Activated naive CD4-positive, alpha-beta T cell treated with anti-CD3 and anti-CD28 coated beads, Interleukin-2, amount 50 U/mL, for 24 hours (primary cell): ENCODE results near the gene MRGPRG.
"Not testable (repeated sequence)": the region's sequence is repeated elsewhere in the genome, so short reads cannot be mapped to it uniquely, and the experiment has no call there.

ENCODE experiments used
- H3K27ac Mint-ChIP-seq: one replicate; pipeline ENCODE4 v1.8.0; 2021; ENCODE audit warnings: mild to moderate bottlenecking, mixed read lengths
- H3K27me3 Mint-ChIP-seq: one replicate; pipeline ENCODE4 v1.8.0; 2021; ENCODE audit warnings: mixed read lengths
- H3K36me3 Mint-ChIP-seq: one replicate; pipeline ENCODE4 v1.8.0; 2021; ENCODE audit warnings: mixed read lengths
- H3K4me1 Mint-ChIP-seq: one replicate; pipeline ENCODE4 v1.8.0; 2021; ENCODE audit warnings: mixed read lengths
- H3K4me3 Mint-ChIP-seq: one replicate; pipeline ENCODE4 v1.8.0; 2021; ENCODE audit warnings: mild to moderate bottlenecking, mixed read lengths
- H3K9me3 Mint-ChIP-seq: one replicate; pipeline ENCODE4 v1.8.0; 2021; ENCODE audit warnings: mixed read lengths

Gene MRGPRG

DNA sequence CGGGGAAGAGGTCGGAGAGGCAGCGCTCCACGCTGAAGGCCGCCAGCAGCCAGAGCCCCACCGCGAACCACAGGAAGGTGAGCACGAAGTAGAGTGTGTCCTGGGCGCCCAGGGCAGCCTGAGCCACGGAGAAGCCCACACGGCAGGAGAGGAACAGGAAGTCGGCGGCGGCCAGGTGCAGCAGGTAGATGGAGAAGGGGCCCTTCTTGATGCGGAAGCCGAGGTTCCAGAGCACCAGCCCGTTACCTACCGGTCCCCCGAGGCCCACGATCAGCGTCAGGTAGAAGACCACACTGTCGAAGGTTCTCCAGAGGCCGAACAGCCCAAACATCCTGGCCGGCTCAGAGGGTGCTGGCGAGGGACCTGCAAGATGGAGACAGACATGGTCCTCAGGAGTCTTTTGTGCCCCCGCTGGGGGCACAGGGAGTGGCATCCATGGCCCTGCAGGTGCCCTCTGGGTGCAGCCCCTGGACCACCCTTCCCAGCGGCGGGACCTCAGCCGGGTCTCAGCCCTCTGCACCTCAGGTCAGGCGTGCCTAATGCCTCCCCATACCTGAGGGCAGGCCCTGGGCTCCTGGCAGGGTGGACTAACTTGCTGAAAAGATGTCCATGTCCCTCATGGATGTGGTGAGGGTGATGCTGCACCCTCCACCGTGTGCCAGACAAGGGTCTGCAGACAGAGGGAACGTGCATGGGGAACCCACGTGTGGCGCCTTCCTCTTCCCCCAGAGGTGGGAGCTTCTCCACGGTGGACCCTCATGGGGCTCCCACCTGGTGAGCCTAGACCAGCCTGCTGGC lies at the start of gene MRGPRG:
Gene MRGPRG (minus strand): TSS at position 331 of the 798 bp plus-strand sequence. CDS start 0 bp downstream, at position 331.
- Mint-ChIP-seq H3K4me3 (no peak within 1 kb of the TSS), H3K27ac (no peak within 1 kb of the TSS), H3K27me3 (peaks cover 9% of the 10 kb centered on the region), H3K4me1 (peaks cover 14% of the 10 kb centered on the region), H3K36me3 (no peaks in the 10 kb centered on the region), H3K9me3 (no peaks in the 10 kb centered on the region)

DNA sequence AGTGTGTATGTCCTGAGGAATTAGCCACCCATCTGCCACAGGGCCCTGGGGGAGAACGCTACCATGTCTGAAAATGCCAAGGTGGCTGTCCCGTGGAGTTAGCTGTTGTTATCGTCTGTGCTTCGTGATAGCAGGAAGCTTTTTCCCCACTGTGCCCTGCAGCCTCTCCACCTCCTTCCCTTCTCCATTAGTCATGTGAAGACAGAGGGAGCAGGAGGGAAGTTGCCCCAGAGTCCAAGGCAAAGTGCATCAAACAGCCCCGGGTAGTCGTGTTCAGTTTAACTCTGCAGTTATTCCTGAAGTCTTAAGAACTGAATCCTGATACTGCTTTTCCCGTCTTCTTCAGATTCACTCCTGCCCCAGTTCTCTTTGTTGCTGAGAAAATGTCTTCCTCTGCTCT lies 43.9 kb upstream of the MRGPRG start:
- H3K4me1 Mint-ChIP-seq, H3K27ac Mint-ChIP-seq, H3K27me3 Mint-ChIP-seq, H3K4me3 Mint-ChIP-seq, H3K36me3 Mint-ChIP-seq, H3K9me3 Mint-ChIP-seq: not testable (repeated sequence)

DNA sequence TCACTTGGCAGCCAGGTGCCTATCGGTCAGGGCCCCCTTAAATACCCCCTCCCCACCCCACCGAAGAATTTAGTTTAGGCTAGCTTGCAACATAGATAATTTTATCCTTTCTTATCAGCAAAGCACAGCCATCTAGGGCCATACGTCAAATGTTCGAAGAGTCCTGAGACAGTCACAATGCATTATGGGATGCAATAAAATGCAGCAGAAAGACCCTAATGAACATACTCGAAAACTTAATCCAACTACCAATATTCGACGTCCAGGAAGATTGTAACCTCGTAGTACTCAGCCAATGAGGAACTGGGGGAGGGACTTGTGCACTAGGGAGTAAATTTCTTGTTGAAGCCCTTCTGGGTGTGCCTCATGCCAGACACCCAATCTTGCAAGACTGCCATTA lies 43.2 kb upstream of the MRGPRG start:
- not testable (repeated sequence) for H3K36me3 Mint-ChIP-seq, H3K4me1 Mint-ChIP-seq, H3K4me3 Mint-ChIP-seq, H3K27ac Mint-ChIP-seq, H3K9me3 Mint-ChIP-seq, H3K27me3 Mint-ChIP-seq

DNA sequence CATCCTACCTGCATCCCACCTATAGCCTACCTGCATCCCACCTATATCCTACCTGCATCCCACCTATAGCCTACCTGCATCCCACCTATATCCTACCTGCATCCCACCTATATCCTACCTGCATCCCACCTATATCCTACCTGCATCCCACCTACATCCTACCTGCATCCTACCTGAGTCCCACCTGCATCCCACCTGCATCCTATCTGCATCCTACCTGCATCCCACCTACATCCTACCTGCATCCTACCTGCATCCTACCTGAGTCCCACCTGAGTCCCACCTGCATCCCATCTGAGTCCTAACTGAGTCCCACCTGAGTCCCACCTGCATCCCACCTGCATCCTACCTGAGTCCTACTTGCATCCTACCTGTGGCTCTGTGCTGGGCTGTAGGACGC lies 38.9 kb upstream of the MRGPRG start:
- not testable (repeated sequence) for H3K4me3 Mint-ChIP-seq, H3K36me3 Mint-ChIP-seq

DNA sequence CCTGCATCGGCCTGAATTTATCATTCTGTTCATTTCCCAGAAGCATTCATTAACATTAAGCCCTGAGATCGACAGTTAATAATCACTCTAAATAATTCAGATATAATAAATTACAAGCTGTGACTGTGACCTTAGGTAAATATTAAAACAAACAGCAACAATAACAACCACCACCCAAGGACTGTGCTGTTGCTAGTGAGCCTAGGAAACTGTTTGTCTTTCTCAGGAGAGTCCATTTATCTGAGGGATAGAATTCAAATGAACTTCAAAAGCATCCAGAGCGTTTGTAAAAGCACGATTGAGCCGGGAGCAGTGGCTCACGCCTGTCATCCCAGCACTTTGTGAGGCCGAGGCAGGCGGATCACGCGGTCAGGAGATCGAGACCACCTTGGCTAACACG lies 36.6 kb upstream of the MRGPRG start:
- not testable (repeated sequence) for H3K27ac Mint-ChIP-seq, H3K27me3 Mint-ChIP-seq, H3K36me3 Mint-ChIP-seq, H3K9me3 Mint-ChIP-seq, H3K4me1 Mint-ChIP-seq, H3K4me3 Mint-ChIP-seq

More for the DNA sequence above, 38.9 kb upstream of the MRGPRG start:
- not testable (repeated sequence) for H3K4me1 Mint-ChIP-seq, H3K9me3 Mint-ChIP-seq, H3K27ac Mint-ChIP-seq, H3K27me3 Mint-ChIP-seq

DNA sequence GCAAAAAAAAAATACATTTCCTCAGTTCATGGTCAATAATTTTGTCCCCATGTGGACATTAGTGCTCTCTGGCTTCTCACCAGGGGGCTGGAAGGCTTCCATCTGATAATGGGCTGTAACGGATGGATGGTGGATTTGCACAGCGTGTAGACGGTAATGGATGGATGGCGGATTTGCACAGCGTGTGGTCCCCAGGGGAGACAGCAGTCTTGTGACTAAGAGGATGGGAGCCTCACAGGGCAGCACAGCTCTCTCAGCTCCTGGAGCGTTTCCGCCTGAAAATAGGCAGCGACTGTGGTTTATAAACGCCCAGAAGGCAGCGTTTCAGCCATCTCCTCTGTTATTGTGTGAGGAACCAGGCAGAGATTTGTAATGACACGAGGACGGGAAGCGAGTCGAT lies 36.2 kb upstream of the MRGPRG start:
- not testable (repeated sequence) for H3K4me3 Mint-ChIP-seq, H3K27ac Mint-ChIP-seq, H3K4me1 Mint-ChIP-seq, H3K36me3 Mint-ChIP-seq, H3K27me3 Mint-ChIP-seq, H3K9me3 Mint-ChIP-seq

DNA sequence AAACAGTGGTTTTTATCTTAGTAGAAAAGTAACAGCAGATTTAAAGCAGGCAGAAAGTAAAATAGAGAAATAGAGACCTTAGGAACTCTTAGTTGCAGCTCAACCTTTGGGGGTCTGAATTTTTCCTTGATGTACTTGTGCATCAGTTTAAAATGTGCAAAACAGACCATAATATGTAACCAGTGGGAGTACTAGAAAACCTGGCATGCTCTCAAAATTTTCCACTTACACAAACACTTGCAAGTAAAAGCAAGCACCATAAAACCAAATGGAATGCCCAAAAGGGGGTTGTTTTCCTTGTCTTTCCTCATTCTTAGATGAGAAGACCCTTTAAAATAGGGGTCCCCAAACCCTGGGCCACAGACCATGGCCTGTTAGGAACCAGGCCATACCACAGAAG lies 26.5 kb upstream of the MRGPRG start:
- no peak overlapping the region for H3K4me3 Mint-ChIP-seq
- H3K36me3 Mint-ChIP-seq, result no peaks in the 10 kb centered on the region
- H3K27me3 Mint-ChIP-seq, result peaks cover 8% of the 10 kb centered on the region
- no peaks in the 10 kb centered on the region for H3K9me3 Mint-ChIP-seq
- H3K27ac Mint-ChIP-seq, result no peak overlapping the region
- no peaks in the 10 kb centered on the region for H3K4me1 Mint-ChIP-seq

DNA sequence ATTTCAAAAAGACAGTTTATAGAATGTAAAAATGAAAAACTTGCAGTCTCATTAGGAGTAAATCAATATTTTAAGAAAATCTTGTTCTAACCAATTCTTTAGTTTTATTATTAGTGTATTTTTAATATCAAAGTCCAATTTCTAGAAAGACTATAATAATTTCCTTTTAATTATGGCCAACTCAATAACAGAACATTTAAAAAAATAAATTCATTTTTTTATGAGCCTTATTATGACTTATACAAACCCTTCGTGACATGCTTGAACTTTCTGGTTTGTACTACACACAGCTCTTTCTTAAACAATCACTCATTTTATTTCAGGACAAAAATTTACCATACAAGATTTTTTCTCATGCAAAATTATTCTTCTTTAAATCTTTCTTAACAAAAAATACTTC lies 25.3 kb upstream of the MRGPRG start:
- H3K27ac Mint-ChIP-seq, result no peak overlapping the region
- H3K36me3 Mint-ChIP-seq, result no peaks in the 10 kb centered on the region
- H3K27me3 Mint-ChIP-seq, result peaks cover 8% of the 10 kb centered on the region
- no peaks in the 10 kb centered on the region for H3K4me1 Mint-ChIP-seq
- H3K4me3 Mint-ChIP-seq, result no peak overlapping the region
- H3K9me3 Mint-ChIP-seq, result no peaks in the 10 kb centered on the region

DNA sequence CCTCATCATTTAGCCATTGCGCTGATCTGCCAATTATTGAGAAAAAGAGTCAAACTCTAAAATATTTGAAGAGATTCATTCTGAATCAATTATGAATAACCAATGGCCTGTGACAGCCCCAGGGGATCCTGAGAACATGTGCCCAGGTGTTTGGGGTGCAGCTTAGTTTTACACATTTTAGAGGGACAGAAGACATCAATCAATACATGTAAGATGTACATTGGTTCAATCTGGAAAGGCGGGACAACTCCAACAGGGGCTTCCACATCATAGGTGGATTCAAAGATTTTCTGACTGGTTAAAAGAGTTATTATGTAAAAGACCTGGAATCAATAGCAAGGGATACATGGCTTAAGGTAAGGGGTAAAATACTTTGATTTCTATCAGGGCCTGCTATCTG lies 18.5 kb upstream of the MRGPRG start:
- H3K4me3 Mint-ChIP-seq, result no peak overlapping the region
- no peaks in the 10 kb centered on the region for H3K36me3 Mint-ChIP-seq
- H3K27ac Mint-ChIP-seq, result no peak overlapping the region
- no peaks in the 10 kb centered on the region for H3K27me3 Mint-ChIP-seq
- no peaks in the 10 kb centered on the region for H3K4me1 Mint-ChIP-seq
- H3K9me3 Mint-ChIP-seq, result no peaks in the 10 kb centered on the region

DNA sequence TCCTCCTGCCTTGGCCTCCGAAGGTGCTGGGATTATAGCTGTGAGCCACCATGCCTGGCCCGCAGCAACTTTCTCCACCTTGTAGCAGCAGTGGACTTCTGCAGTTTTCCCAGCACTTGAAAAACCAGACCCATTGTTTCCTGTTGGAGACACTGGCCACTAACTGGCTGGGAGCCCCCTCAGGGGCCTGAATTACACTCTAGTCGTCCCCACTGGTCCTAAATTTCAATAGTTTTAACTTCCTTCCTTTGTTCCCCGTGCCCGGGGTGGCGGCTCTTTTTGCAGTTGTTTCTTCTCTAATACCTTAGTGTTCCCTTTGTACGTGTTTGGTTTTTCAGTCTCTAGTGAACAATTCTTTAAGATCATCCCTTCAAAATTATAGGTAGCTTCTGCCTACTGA lies 16.2 kb upstream of the MRGPRG start:
- Mint-ChIP-seq H3K36me3 (no peaks in the 10 kb centered on the region), H3K27ac (no peak overlapping the region)

DNA sequence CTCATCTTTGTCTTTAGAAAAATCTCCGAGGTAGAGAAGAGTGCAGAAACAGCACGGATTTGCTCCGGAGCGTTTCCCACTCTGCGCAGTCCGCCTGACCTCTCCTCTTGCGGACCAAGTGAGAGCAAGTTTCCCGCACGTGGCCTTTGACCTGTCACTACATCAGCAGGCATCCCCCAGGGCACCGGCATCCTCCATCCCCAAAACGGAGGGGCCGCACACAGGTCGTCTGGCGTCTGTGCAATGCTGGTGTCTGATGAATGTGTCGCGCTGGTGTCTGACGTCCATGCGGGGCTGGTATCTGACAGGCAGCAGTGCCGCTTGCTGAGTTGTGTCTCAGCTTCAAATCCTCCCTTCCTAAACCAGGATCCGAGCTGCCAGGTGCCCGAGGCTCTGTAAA lies 14.3 kb upstream of the MRGPRG start:
- no peaks in the 10 kb centered on the region for H3K36me3 Mint-ChIP-seq
- H3K4me3 Mint-ChIP-seq, result no peak overlapping the region
- no peaks in the 10 kb centered on the region for H3K4me1 Mint-ChIP-seq
- H3K9me3 Mint-ChIP-seq, result no peaks in the 10 kb centered on the region
- H3K27me3 Mint-ChIP-seq, result no peaks in the 10 kb centered on the region
- no peak overlapping the region for H3K27ac Mint-ChIP-seq

More for the DNA sequence above, 16.2 kb upstream of the MRGPRG start:
- Mint-ChIP-seq H3K4me1 (no peaks in the 10 kb centered on the region), H3K4me3 (no peak overlapping the region), H3K9me3 (no peaks in the 10 kb centered on the region), H3K27me3 (no peaks in the 10 kb centered on the region)

DNA sequence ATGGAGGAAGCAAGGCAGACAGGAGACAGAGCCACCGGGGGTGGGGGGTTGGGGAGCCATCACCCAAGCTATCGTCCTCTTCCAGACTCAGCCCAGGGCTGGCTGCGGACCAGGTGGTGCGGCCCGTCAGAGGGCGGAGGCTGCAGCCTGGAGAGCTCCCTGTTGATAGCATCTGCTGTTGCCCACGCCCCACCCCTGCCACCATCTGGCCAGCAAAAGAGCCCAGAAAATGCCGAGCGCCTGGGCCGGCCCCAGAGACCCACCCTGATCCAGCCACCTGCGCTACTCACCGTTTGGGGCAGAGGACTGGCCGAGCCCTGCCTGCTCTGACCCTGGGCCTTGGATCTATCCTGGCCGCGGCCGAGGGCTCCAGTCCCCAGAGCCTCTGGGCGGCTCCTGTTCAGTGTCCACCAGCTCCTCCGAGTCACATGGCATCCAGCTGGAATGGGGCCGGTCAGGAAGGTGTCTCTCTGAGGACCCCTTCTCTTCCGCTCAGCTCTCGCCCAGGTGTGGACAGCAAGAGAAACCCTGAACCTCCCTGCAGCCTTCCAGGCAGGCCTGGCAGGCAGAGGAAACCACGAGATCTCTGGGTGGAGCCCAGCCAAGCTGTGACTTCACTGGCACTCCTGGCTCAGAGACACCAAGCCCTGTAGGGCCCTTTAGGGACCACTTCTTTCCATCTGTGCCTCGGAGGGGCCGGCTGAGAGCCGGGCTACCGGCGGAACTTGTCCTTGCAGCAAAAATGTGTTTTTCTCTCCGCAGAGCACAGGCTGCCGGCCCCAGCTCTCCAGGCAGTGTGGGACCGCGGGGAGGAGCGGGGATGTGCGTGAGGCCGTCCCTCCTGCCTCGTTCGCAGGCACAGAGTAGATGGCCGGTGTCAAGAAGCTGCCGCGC lies 13.5 kb upstream of the MRGPRG start, which contains the start of gene MRGPRE:
Gene MRGPRE (minus strand): TSS at position 567 of the 894 bp plus-strand sequence. CDS start 3,618 bp downstream, outside the sequence.
- H3K27me3 Mint-ChIP-seq, result no peaks in the 10 kb centered on the region
- no peaks in the 10 kb centered on the region for H3K36me3 Mint-ChIP-seq
- no peaks in the 10 kb centered on the region for H3K9me3 Mint-ChIP-seq
- H3K4me3 Mint-ChIP-seq, result no peak within 1 kb of the TSS
- no peaks in the 10 kb centered on the region for H3K4me1 Mint-ChIP-seq
- no peak within 1 kb of the TSS for H3K27ac Mint-ChIP-seq

- Mint-ChIP-seq H3K4me3 (no peak overlapping the region), H3K9me3 (no peaks in the 10 kb centered on the region), H3K27me3 (no peaks in the 10 kb centered on the region), H3K36me3 (no peaks in the 10 kb centered on the region), H3K27ac (no peak overlapping the region), H3K4me1 (no peaks in the 10 kb centered on the region)
Measured at GRCh38 chr11:3231550-3231850, 12.9 kb upstream of the MRGPRG start.

DNA sequence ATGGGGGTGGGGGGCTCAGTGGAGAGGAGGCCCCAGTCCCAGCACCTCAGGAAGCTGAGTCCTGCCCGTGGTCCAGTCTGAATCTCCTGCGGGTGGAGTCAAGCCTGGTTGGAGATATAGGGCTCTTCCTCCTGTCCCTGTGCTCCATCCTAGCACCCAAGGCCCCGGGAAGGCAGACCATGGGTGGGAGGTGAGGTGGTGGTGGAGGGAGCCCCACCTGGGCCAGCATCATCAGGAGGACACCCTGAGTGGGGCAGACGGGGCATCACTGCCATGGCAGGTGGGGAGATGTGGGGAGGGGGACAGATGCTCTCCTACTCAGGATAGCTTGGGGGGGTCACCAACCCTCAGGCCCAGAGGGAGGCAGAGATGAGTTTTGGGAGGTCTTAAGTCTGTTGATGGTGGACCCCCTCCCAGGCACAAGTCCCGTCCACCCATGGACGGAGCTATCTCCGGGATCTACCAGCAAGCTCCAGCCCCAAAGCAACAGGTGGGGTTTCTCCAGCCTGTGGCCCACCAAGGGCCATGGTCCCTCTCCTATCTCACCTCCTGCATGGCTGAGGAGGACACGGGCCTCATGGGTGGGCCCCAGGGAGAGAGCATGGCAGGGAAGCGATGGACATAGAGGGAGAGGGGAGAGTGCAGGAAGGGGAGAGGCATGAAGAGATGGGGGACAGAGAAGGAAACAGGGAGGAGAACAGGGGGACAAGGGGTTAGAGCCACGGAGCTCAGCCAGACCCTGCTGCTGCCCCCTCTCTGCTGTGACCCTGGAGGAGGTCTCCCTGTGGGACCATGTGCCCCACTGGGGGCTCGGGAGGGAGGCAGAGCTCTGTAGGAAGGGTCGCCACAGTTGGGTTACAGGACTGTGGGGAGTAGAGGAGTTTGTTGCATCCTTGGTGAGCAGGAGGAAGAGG lies 12.3 kb upstream of the MRGPRG start:
- Mint-ChIP-seq H3K36me3 (no peaks in the 10 kb centered on the region), H3K9me3 (no peaks in the 10 kb centered on the region), H3K4me1 (no peaks in the 10 kb centered on the region), H3K27ac (no peak overlapping the region), H3K4me3 (no peak overlapping the region), H3K27me3 (peaks cover 1% of the 10 kb centered on the region)

DNA sequence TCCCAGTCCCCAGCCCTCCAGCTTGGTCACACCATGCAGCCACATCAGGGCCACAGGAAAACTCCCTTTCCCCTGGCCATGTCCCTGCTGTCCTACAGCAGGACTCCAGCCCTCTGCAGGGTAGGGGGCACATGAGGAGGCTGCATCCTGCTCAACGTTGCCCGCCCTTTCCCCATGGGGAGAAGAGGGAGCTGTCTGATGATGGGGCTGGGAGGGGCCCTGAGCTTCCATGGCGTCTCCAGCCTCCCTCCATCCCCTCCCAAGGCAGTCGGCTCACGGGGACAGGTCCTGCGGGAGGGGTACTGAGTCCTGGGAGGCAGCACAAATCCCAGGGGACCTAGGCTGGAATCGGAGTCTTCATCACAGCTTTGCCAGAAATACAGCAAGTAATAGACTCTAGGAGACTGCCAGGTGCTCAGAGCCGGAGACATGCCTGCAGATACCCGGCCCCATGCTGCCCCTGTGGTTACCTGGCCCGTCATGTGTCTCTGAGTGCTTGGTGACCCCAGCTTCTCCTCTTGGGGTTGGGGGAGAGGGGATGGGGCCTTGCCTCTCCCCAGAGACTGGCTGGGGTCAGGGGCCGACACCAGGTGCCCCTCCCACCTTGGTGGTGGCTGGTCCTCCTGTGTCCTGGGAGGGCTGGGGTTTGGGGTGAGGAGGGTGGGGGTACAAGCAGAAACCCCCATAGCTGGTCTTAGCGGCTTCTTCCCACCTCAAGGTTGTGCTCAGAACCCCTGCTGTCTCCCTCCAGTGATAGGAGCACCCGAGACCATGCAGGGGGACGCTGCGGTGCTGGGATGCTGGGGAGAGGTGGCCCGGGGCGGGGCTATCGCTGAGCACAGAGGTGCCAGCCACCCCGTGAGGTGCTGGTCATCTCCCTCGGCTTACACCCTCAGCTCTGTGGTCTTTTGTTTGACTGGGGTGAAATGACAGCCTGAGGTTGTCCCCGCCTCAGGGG lies 11.3 kb upstream of the MRGPRG start:
- no peaks in the 10 kb centered on the region for H3K36me3 Mint-ChIP-seq
- no peak overlapping the region for H3K27ac Mint-ChIP-seq
- H3K9me3 Mint-ChIP-seq, result no peaks in the 10 kb centered on the region
- H3K4me1 Mint-ChIP-seq, result no peaks in the 10 kb centered on the region
- no peak overlapping the region for H3K4me3 Mint-ChIP-seq
- peaks cover 1% of the 10 kb centered on the region for H3K27me3 Mint-ChIP-seq
